Measurements from ENCODE around the gene MAP2K7.

MAP2K7 gene

DNA sequence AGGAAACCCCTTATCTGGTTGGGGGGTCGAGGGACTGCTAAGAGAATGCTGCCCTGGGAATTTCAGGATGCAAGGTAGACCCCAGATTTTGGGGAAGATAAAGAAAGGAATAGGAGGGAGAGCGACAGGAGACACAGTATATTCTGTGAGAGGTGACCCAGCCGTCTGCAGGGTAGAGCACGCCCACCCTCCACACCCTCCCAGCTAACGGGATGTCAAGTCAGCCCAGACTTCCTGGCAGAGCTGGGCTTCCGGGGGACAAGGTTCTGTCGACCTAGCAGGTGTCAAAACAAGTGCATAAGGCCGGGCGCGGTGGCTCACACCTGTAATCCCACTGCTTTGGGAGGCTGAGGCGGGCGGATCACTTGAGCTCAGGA, 28.8 kb upstream of the MAP2K7 start:
- H3K4me3 ChIP-seq (ENCODE audit: low read depth, low read length): no peak overlapping the region

DNA sequence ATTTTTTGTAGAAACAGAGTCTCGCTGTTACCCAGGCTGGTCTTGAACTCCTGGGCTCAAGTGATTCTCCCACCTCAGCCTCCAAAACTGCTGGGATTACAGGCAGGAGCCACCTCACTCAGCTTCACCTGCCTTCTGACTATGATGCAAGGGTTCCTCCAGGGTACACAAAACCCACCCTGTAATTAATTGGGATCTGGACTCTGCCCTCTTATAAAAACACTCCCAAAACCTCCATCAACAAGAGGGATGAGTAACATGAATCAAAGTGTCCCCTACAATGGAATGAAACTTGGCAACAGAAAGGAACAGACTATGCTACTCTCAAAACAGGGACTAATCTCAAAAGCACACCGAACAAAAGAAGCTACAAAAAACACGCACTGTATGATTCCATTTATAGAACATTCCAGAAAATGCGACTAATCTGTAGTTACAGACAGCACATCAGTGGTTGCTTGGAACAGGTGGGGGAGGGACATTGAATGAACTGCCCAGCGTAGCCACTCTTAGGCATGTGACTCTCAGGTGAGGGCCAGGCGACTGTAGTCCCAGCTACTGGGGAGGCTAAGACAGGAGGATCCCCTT, 26.3 kb upstream of the MAP2K7 start:
- Histone ChIP-seq H3K27me3 (ENCODE audit: insufficient read depth, low read length) (peaks cover 23% of the 10 kb centered on the region), H3K4me3 (ENCODE audit: low read depth, low read length) (no peak overlapping the region), H3K4me1 (ENCODE audit: control insufficient read depth, insufficient read depth, low read length, unreplicated experiment) (no peaks in the 10 kb centered on the region), H3K36me3 (ENCODE audit: insufficient read depth, low read length) (no peaks in the 10 kb centered on the region), H2AFZ (ENCODE audit: low read length, unreplicated experiment) (no peak overlapping the region), H3K27ac (ENCODE audit: low read depth, low read length) (no peak overlapping the region), H3K79me2 (ENCODE audit: control insufficient read depth, insufficient read depth, low read length, unreplicated experiment) (no peaks in the 10 kb centered on the region)

More for the DNA sequence above, 28.8 kb upstream of the MAP2K7 start:
- H3K79me2 ChIP-seq (ENCODE audit: control insufficient read depth, insufficient read depth, low read length, unreplicated experiment): no peaks in the 10 kb centered on the region
- no peaks in the 10 kb centered on the region for H3K4me1 ChIP-seq (ENCODE audit: control insufficient read depth, insufficient read depth, low read length, unreplicated experiment)
- H3K36me3 ChIP-seq (ENCODE audit: insufficient read depth, low read length): no peaks in the 10 kb centered on the region
- H3K27me3 ChIP-seq (ENCODE audit: insufficient read depth, low read length): peaks cover 23% of the 10 kb centered on the region
- no peak overlapping the region for H3K27ac ChIP-seq (ENCODE audit: low read depth, low read length)
- H2AFZ ChIP-seq (ENCODE audit: low read length, unreplicated experiment): no peak overlapping the region

GRCh38 chr19:7879111-7879807, 24.4 kb upstream of the MAP2K7 start:
- Histone ChIP-seq H3K79me2 (ENCODE audit: control insufficient read depth, insufficient read depth, low read length, unreplicated experiment) (no peaks in the 10 kb centered on the region), H3K27ac (ENCODE audit: low read depth, low read length) (no peak overlapping the region), H3K36me3 (ENCODE audit: insufficient read depth, low read length) (no peaks in the 10 kb centered on the region)

DNA sequence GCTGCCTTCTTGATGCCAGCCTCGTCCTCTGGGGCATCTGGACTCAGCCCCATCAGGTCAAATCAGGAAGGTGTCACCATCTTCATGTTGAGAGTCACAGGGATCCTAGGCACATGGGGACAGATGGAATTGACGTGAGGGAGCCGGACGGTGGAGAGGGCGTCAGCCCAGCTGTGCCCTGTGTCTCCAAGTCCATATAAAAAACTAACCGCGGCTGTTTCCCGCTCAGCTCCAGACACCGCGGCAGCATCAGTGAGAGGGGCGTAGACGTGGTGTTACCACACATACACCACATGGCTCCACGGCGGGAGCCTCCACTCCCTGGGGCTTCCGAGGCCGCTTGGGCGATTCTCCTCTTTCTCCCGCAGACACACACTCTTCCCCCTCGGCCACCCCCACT, 23.8 kb upstream of the MAP2K7 start:
- Histone ChIP-seq H3K4me1 (ENCODE audit: control insufficient read depth, insufficient read depth, low read length, unreplicated experiment) (no peaks in the 10 kb centered on the region), H3K27me3 (ENCODE audit: insufficient read depth, low read length) (peaks cover 2% of the 10 kb centered on the region), H2AFZ (ENCODE audit: low read length, unreplicated experiment) (no peak overlapping the region), H3K36me3 (ENCODE audit: insufficient read depth, low read length) (no peaks in the 10 kb centered on the region), H3K4me3 (ENCODE audit: low read depth, low read length) (no peak overlapping the region), H3K79me2 (ENCODE audit: control insufficient read depth, insufficient read depth, low read length, unreplicated experiment) (no peaks in the 10 kb centered on the region), H3K27ac (ENCODE audit: low read depth, low read length) (no peak overlapping the region)

More at GRCh38 chr19:7879111-7879807, 24.4 kb upstream of the MAP2K7 start:
- H3K4me3 ChIP-seq (ENCODE audit: low read depth, low read length): no peak overlapping the region
- H3K4me1 ChIP-seq (ENCODE audit: control insufficient read depth, insufficient read depth, low read length, unreplicated experiment): no peaks in the 10 kb centered on the region
- peaks cover 7% of the 10 kb centered on the region for H3K27me3 ChIP-seq (ENCODE audit: insufficient read depth, low read length)
- H2AFZ ChIP-seq (ENCODE audit: low read length, unreplicated experiment): no peak overlapping the region

GRCh38 chr19:7881910-7882309, 21.8 kb upstream of the MAP2K7 start:
- Histone ChIP-seq H2AFZ (ENCODE audit: low read length, unreplicated experiment) (no peak overlapping the region), H3K27me3 (ENCODE audit: insufficient read depth, low read length) (no peaks in the 10 kb centered on the region)

GRCh38 chr19:7883105-7883504, 20.6 kb upstream of the MAP2K7 start:
- Histone ChIP-seq H3K79me2 (ENCODE audit: control insufficient read depth, insufficient read depth, low read length, unreplicated experiment) (no peaks in the 10 kb centered on the region), H3K27ac (ENCODE audit: low read depth, low read length) (no peak overlapping the region), H3K36me3 (ENCODE audit: insufficient read depth, low read length) (no peaks in the 10 kb centered on the region), H3K27me3 (ENCODE audit: insufficient read depth, low read length) (no peaks in the 10 kb centered on the region), H2AFZ (ENCODE audit: low read length, unreplicated experiment) (no peak overlapping the region), H3K4me1 (ENCODE audit: control insufficient read depth, insufficient read depth, low read length, unreplicated experiment) (no peaks in the 10 kb centered on the region), H3K4me3 (ENCODE audit: low read depth, low read length) (no peak overlapping the region)

More at GRCh38 chr19:7881910-7882309, 21.8 kb upstream of the MAP2K7 start:
- no peaks in the 10 kb centered on the region for H3K79me2 ChIP-seq (ENCODE audit: control insufficient read depth, insufficient read depth, low read length, unreplicated experiment)
- no peaks in the 10 kb centered on the region for H3K4me1 ChIP-seq (ENCODE audit: control insufficient read depth, insufficient read depth, low read length, unreplicated experiment)
- no peak overlapping the region for H3K4me3 ChIP-seq (ENCODE audit: low read depth, low read length)
- no peaks in the 10 kb centered on the region for H3K36me3 ChIP-seq (ENCODE audit: insufficient read depth, low read length)
- no peak overlapping the region for H3K27ac ChIP-seq (ENCODE audit: low read depth, low read length)

- Histone ChIP-seq H2AFZ (ENCODE audit: low read length, unreplicated experiment) (no peak overlapping the region), H3K4me3 (ENCODE audit: low read depth, low read length) (no peak overlapping the region), H3K4me1 (ENCODE audit: control insufficient read depth, insufficient read depth, low read length, unreplicated experiment) (no peaks in the 10 kb centered on the region), H3K79me2 (ENCODE audit: control insufficient read depth, insufficient read depth, low read length, unreplicated experiment) (no peaks in the 10 kb centered on the region), H3K27ac (ENCODE audit: low read depth, low read length) (no peak overlapping the region), H3K36me3 (ENCODE audit: insufficient read depth, low read length) (no peaks in the 10 kb centered on the region), H3K27me3 (ENCODE audit: insufficient read depth, low read length) (no peaks in the 10 kb centered on the region)
These were observed 19.7 kb upstream of the MAP2K7 start for GRCh38 chr19:7883796-7884570.

DNA sequence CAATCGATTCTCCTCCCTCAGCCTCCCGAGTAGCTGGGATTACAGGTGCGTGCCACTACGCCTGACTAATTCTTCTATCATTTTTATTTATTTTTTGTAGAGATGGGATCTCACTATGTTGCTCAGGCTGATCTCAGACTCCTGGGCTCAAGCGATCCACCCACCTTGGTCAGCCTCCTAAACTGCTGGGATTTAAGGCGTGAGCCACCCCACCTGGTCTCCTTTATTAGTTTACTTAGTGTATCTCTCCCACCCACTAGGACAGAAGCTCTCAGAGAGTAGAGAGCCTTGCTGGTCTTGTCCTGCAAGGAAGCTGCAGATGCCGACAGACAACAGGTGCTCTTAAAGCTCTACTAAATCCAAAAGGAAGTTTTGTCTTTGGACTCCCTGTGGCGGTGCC, 17.9 kb upstream of the MAP2K7 start:
- Histone ChIP-seq H3K4me1 (ENCODE audit: control insufficient read depth, insufficient read depth, low read length, unreplicated experiment) (no peaks in the 10 kb centered on the region), H3K27ac (ENCODE audit: low read depth, low read length) (no peak overlapping the region), H2AFZ (ENCODE audit: low read length, unreplicated experiment) (no peak overlapping the region), H3K79me2 (ENCODE audit: control insufficient read depth, insufficient read depth, low read length, unreplicated experiment) (peaks cover 3% of the 10 kb centered on the region), H3K27me3 (ENCODE audit: insufficient read depth, low read length) (no peaks in the 10 kb centered on the region), H3K4me3 (ENCODE audit: low read depth, low read length) (no peak overlapping the region), H3K36me3 (ENCODE audit: insufficient read depth, low read length) (no peaks in the 10 kb centered on the region)

GRCh38 chr19:7887408-7888144, 16.1 kb upstream of the MAP2K7 start:
- Histone ChIP-seq H2AFZ (ENCODE audit: low read length, unreplicated experiment) (no peak overlapping the region), H3K27me3 (ENCODE audit: insufficient read depth, low read length) (no peaks in the 10 kb centered on the region), H3K4me3 (ENCODE audit: low read depth, low read length) (peak overlapping the region; percentile 92; the same call in 1 of the 2 replicates), H3K79me2 (ENCODE audit: control insufficient read depth, insufficient read depth, low read length, unreplicated experiment) (peaks cover 3% of the 10 kb centered on the region), H3K36me3 (ENCODE audit: insufficient read depth, low read length) (no peaks in the 10 kb centered on the region), H3K4me1 (ENCODE audit: control insufficient read depth, insufficient read depth, low read length, unreplicated experiment) (no peaks in the 10 kb centered on the region), H3K27ac (ENCODE audit: low read depth, low read length) (no peak overlapping the region)

GRCh38 chr19:7888145-7888825, 15.4 kb upstream of the MAP2K7 start, which contains the start of gene LRRC8E:
TSS of gene LRRC8E (plus strand) at chr19:7888510. CDS start at chr19:7895604, 7,094 bp downstream.
- Histone ChIP-seq H2AFZ (ENCODE audit: low read length, unreplicated experiment) (peak within 1 kb of the TSS; percentile 23), H3K4me3 (ENCODE audit: low read depth, low read length) (peak within 1 kb of the TSS; percentile 92)

More at GRCh38 chr19:7888145-7888825, 15.4 kb upstream of the MAP2K7 start, which contains the start of gene LRRC8E:
- Histone ChIP-seq H3K4me1 (ENCODE audit: control insufficient read depth, insufficient read depth, low read length, unreplicated experiment) (no peaks in the 10 kb centered on the region), H3K27ac (ENCODE audit: low read depth, low read length) (no peak within 1 kb of the TSS), H3K36me3 (ENCODE audit: insufficient read depth, low read length) (no peaks in the 10 kb centered on the region), H3K79me2 (ENCODE audit: control insufficient read depth, insufficient read depth, low read length, unreplicated experiment) (peaks cover 3% of the 10 kb centered on the region), H3K27me3 (ENCODE audit: insufficient read depth, low read length) (no peaks in the 10 kb centered on the region)
